H9 (cell line): ENCODE measurements around the gene DESI2. TPM values are rescaled to one million over a fixed set of nuclear protein-coding genes. Genes with fewer than 3 reads are reported as not detected.

Source experiments
- DNase-seq: peaks from one replicate; pipeline ENCODE4 v3.0.0-alpha.2; 2017
- H2AFZ ChIP-seq: one replicate; pipeline ENCODE4 v1.6.1; 2013; ENCODE audit warnings: mild to moderate bottlenecking, low read length, control low read depth, moderate library complexity
- H2AK5ac ChIP-seq: 2 replicates; pipeline ENCODE4 v1.6.1; 2013; ENCODE audit warnings: low read length, control low read depth, mixed read lengths; ENCODE audit not compliant: insufficient read length
- H2BK120ac ChIP-seq: one replicate; pipeline ENCODE4 v1.6.1; 2013; ENCODE audit warnings: low read depth, mild to moderate bottlenecking, low read length, control low read depth, inconsistent platforms; ENCODE audit not compliant: poor library complexity, severe bottlenecking
- H2BK12ac ChIP-seq: 2 replicates; pipeline ENCODE4 v1.6.1; 2013; ENCODE audit warnings: low read length, control low read depth, mixed read lengths, low read depth; ENCODE audit not compliant: insufficient read length
- H2BK15ac ChIP-seq: 2 replicates; pipeline ENCODE4 v1.6.1; 2013; ENCODE audit warnings: low read depth, low read length, control low read depth
- H2BK20ac ChIP-seq: one replicate; pipeline ENCODE4 v1.6.1; 2013; ENCODE audit warnings: low read depth, mild to moderate bottlenecking, low read length, control low read depth, inconsistent platforms; ENCODE audit not compliant: poor library complexity, severe bottlenecking
- H2BK5ac ChIP-seq: 2 replicates; pipeline ENCODE4 v1.6.1; 2013; ENCODE audit warnings: low read length, control low read depth, mixed read lengths; ENCODE audit not compliant: insufficient read length
- H3K14ac ChIP-seq: 2 replicates; pipeline ENCODE4 v1.6.1; 2013; ENCODE audit warnings: low read length, control low read depth; ENCODE audit not compliant: insufficient read depth
- H3K18ac ChIP-seq: 2 replicates; pipeline ENCODE4 v1.6.1; 2013; ENCODE audit warnings: low read depth, mild to moderate bottlenecking, mixed read lengths, low read length, control low read depth; ENCODE audit not compliant: insufficient read length
- H3K23ac ChIP-seq: 2 replicates; pipeline ENCODE4 v1.6.1; 2013; ENCODE audit warnings: low read length, control low read depth, mixed read lengths, low read depth; ENCODE audit not compliant: insufficient read length
- H3K23me2 ChIP-seq: 2 replicates; pipeline ENCODE4 v1.6.1; 2013; ENCODE audit warnings: low read depth, mild to moderate bottlenecking, mixed read lengths, low read length, control low read depth; ENCODE audit not compliant: insufficient read length, poor library complexity, severe bottlenecking
- H3K27ac ChIP-seq: 2 replicates; pipeline ENCODE4 v1.5.1; 2013; ENCODE audit warnings: low read length, control low read depth, mixed read lengths, low read depth; ENCODE audit not compliant: insufficient read length
- H3K27me3 ChIP-seq: 2 replicates; pipeline ENCODE4 v1.6.1; 2013; ENCODE audit warnings: low read length, control low read depth, inconsistent platforms; ENCODE audit not compliant: insufficient read depth
- H3K4ac ChIP-seq: 2 replicates; pipeline ENCODE4 v1.6.1; 2013; ENCODE audit warnings: low read depth, mild to moderate bottlenecking, control low read depth, inconsistent platforms, low read length, moderate library complexity
- H3K4me1 ChIP-seq: 2 replicates; pipeline ENCODE4 v1.6.1; 2013; ENCODE audit warnings: low read length, control low read depth, inconsistent platforms; ENCODE audit not compliant: insufficient read depth
- H3K4me2 ChIP-seq: 2 replicates; pipeline ENCODE4 v1.6.1; 2013; ENCODE audit warnings: low read length, control low read depth, mixed read lengths; ENCODE audit not compliant: insufficient read length, insufficient read depth
- H3K56ac ChIP-seq: 2 replicates; pipeline ENCODE4 v1.6.1; 2013; ENCODE audit warnings: low read depth, mild to moderate bottlenecking, mixed read lengths, low read length, control low read depth; ENCODE audit not compliant: insufficient read length
- H3K79me1 ChIP-seq: 2 replicates; pipeline ENCODE4 v1.6.1; 2013; ENCODE audit warnings: low read depth, mild to moderate bottlenecking, moderate library complexity, low read length, control low read depth, inconsistent platforms; ENCODE audit not compliant: insufficient read depth, poor library complexity, severe bottlenecking
- H3K79me2 ChIP-seq: 2 replicates; pipeline ENCODE4 v1.6.1; 2013; ENCODE audit warnings: low read length, control low read depth, inconsistent platforms; ENCODE audit not compliant: insufficient read depth
- H3K9ac ChIP-seq: 2 replicates; pipeline ENCODE4 v1.6.1; 2013; ENCODE audit warnings: low read length, control low read depth, mixed read lengths; ENCODE audit not compliant: insufficient read length; ENCODE audit errors: extremely low read depth
- H3K9me3 ChIP-seq: one replicate; pipeline ENCODE4 v1.6.1; 2013; ENCODE audit warnings: low read depth, low read length, inconsistent platforms; ENCODE audit not compliant: control insufficient read depth
- H3T11ph ChIP-seq: one replicate; pipeline ENCODE4 v1.6.1; 2013; ENCODE audit warnings: mild to moderate bottlenecking, low read length, control low read depth, inconsistent platforms
- H4K20me1 ChIP-seq: one replicate; pipeline ENCODE4 v1.6.1; 2013; ENCODE audit not compliant: control insufficient read depth, insufficient read length, insufficient read depth
- H4K5ac ChIP-seq: 2 replicates; pipeline ENCODE4 v1.6.1; 2013; ENCODE audit warnings: low read depth, mild to moderate bottlenecking, mixed read lengths, low read length, control low read depth; ENCODE audit not compliant: insufficient read length
- H4K8ac ChIP-seq: replicated peaks from 2 replicates; pipeline ENCODE4 v1.6.1; 2013; ENCODE audit warnings: low read length, control low read depth, mixed read lengths, low read depth; ENCODE audit not compliant: insufficient read length
- H4K91ac ChIP-seq: 2 replicates; pipeline ENCODE4 v1.6.1; 2013; ENCODE audit warnings: low read depth, mild to moderate bottlenecking, moderate library complexity, mixed read lengths, low read length, control low read depth; ENCODE audit not compliant: insufficient read length
- H3K27ac Mint-ChIP-seq, 3 experiments: 2 replicates in 2 of 3; 3 replicates in 1 of 3; pipeline ENCODE4 v1.8.0; 2020 to 2021; ENCODE audit warnings: mixed read lengths in 3 of 3, mild to moderate bottlenecking in 1 of 3, moderate library complexity in 1 of 3
- H3K27me3 Mint-ChIP-seq: 2 replicates; pipeline ENCODE4 v1.8.0; 2021; ENCODE audit warnings: low read depth, mild to moderate bottlenecking, moderate library complexity, mixed read lengths
- H3K36me3 Mint-ChIP-seq, 3 experiments: 2 replicates in 2 of 3; 3 replicates in 1 of 3; pipeline ENCODE4 v1.8.0; 2020 to 2021; ENCODE audit warnings: low read depth in 3 of 3, mixed read lengths in 3 of 3; ENCODE audit not compliant: insufficient read depth in 1 of 3
- H3K4me1 Mint-ChIP-seq, 2 experiments: 2 replicates each; pipeline ENCODE4 v1.8.0; 2020; ENCODE audit warnings: mixed read lengths in 2 of 2
- H3K4me3 Mint-ChIP-seq, 2 experiments: 2 replicates in 1 of 2; 3 replicates in 1 of 2; pipeline ENCODE4 v1.8.0; 2020 to 2021; ENCODE audit warnings: mild to moderate bottlenecking in 2 of 2, mixed read lengths in 2 of 2, moderate library complexity in 1 of 2
- H3K9me3 Mint-ChIP-seq, 2 experiments: 2 replicates in 1 of 2; 3 replicates in 1 of 2; pipeline ENCODE4 v1.8.0; 2020; ENCODE audit warnings: mild to moderate bottlenecking in 2 of 2, mixed read lengths in 2 of 2, moderate library complexity in 1 of 2
- CTCF ChIP-seq: fragments of 200-600 bp; sonication (generic); conservative IDR thresholded peaks from 3 replicates; pipeline ENCODE4 v1.8.0; 2021; ENCODE audit warnings: antibody characterized with exemption, mild to moderate bottlenecking
- WGBS: extraction: QIAGEN DNeasy Blood & Tissue Kit; methylation state at CpG from one replicate; pipeline ENCODE4 v1.1.7; 2013; ENCODE audit warnings: missing lambda C conversion rate, low lambda C conversion rate, mixed read lengths; ENCODE audit not compliant: insufficient read length; ENCODE audit errors: extremely low coverage; 5-methylcytosine and 5-hydroxymethylcytosine counted together
- total RNA-seq: library from RNA; stranded (reverse); gene quantifications from 2 replicates; pipeline ENCODE4 v1.2.1, GENCODE V29; 2021

Gene DESI2
- total RNA-seq, 1 experiment from 2014 or later: 89.9 TPM

DNA sequence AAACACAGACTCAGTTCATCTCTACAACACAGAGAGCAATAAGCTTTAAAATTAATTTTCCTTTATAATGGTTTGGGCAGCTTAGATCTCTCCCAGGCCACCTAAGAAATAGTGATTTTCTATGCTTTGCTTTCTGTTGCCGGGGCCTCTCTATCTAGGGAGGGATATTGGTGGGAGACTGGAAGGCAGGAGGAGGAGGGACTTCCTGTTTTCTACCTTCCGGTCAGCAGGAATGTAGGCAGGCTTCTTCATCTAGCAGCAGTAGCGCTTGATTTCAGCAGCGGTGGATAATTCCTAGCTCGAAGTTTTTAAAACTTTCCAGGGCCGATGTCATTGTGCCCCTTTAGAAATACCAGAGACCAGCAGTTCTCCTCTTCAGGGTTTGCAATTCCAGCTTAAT is 5.1 kb upstream of the DESI2 start:
- Histone ChIP-seq H3K56ac (no peak overlapping the region), H2BK20ac (no peak overlapping the region), H4K20me1 (no peaks in the 10 kb centered on the region), H4K5ac (no peak overlapping the region), H3K9ac (no peak overlapping the region), H3K23me2 (peaks cover 10% of the 10 kb centered on the region), H3K4me2 (no peak overlapping the region), H3K79me2 (no peaks in the 10 kb centered on the region), H3K79me1 (no peaks in the 10 kb centered on the region), H2BK12ac (no peak overlapping the region), H3T11ph (no peak overlapping the region), H2BK5ac (no peak overlapping the region), H3K27me3 (no peaks in the 10 kb centered on the region), H3K23ac (no peak overlapping the region), H3K9me3 (no peaks in the 10 kb centered on the region), H4K91ac (no peak overlapping the region), H3K4me1 (peaks cover 6% of the 10 kb centered on the region; the same call in 1 of the 2 replicates), H2AK5ac (no peak overlapping the region), H3K4ac (no peak overlapping the region), H3K18ac (no peak overlapping the region), H4K8ac (no peak overlapping the region), H2BK15ac (no peak overlapping the region), H3K14ac (no peak overlapping the region), H2AFZ (no peak overlapping the region), H2BK120ac (no peak overlapping the region), H3K27ac (no peak overlapping the region)
- peaks cover 10 to 21% of the 10 kb centered on the region in 2 experiments for H3K9me3 Mint-ChIP-seq
- no peak overlapping the region; a peak in 1 of 7 replicates for H3K27ac Mint-ChIP-seq
- peak; percentile 36 for DNase-seq
- TF ChIP-seq CTCF: no peak
- peaks cover 30 to 36% of the 10 kb centered on the region in 2 experiments for H3K4me1 Mint-ChIP-seq
- WGBS: no CpG with 5 or more reads among the region's 6 CpGs
- peaks cover 1% of the 10 kb centered on the region for H3K27me3 Mint-ChIP-seq
- peaks cover 8 to 19% (median 13%) of the 10 kb centered on the region in 3 experiments; a peak in 6 of 7 replicates for H3K36me3 Mint-ChIP-seq
- H3K4me3 Mint-ChIP-seq: no peak overlapping the region
